DOHH2 (cell line): ENCODE measurements around the gene ELFN1.

Experiments used
- CTCF ChIP-seq: fragments of 200-600 bp; sonication (generic); IDR thresholded peaks from one replicate; pipeline ENCODE4 v1.5.1; 2014; ENCODE audit warnings: antibody characterized with exemption, mild to moderate bottlenecking, low read depth, low read length; ENCODE audit not compliant: poor library complexity, severe bottlenecking
- EZH2phosphoT487 ChIP-seq: fragments of 200-600 bp; sonication (generic); IDR thresholded peaks from 2 replicates; pipeline ENCODE4 v1.6.1; 2017; ENCODE audit warnings: borderline replicate concordance, mild to moderate bottlenecking, antibody characterized with exemption, low read length, moderate library complexity, mixed read lengths

GRCh38 chr7:1745576-1746490 is 75.8 kb downstream of the ELFN1 start:
- TF ChIP-seq CTCF (no peak), EZH2phosphoT487 (no peak)
